ENCODE results near the gene GTF2A1. TPM values are rescaled to one million over a fixed set of nuclear protein-coding genes. Genes with fewer than 3 reads are reported as not detected.

GTF2A1 gene
- 35.0 and 49.4 TPM in 2 replicates for total RNA-seq (2022)
- Bru-seq, nascent RNA = percentile 80 among the genes with signal in this experiment
- percentile 95 among the genes with signal in this experiment for BruChase-seq, experiment 1, labeled RNA remaining after a 6-hour chase
- percentile 89 among the genes with signal in this experiment for BruChase-seq, experiment 2, labeled RNA remaining after a 2-hour chase
- long read RNA-seq, partial matches to known transcripts = 0 of 12 reads
- long read RNA-seq, other reads (novel, unspliced or antisense) = 12 of 12 reads

- DNase-seq (ENCODE audit: unreplicated experiment) = peak; percentile 94
- BruUV-seq (replicated peaks) = no TSS peak
- CTCF ChIA-PET = interaction anchor here (1.0 kb wide), 1 partner anchor 235 kb away, joined by 4 read pairs; no protein-coding TSS in a partner anchor
- Mint-ChIP-seq H3K9me3 (ENCODE audit: unreplicated experiment) (no peaks in the 10 kb centered on the region), H3K27me3 (ENCODE audit: insufficient read depth, unreplicated experiment) (no peaks in the 10 kb centered on the region), H3K4me3 (ENCODE audit: unreplicated experiment) (peak within 1 kb of the TSS; percentile 93), H3K36me3 (ENCODE audit: insufficient read depth, unreplicated experiment) (peaks cover 26% of the 10 kb centered on the region), H3K27ac (ENCODE audit: low read depth, unreplicated experiment) (peak within 1 kb of the TSS; percentile 99), H3K4me1 (ENCODE audit: insufficient read depth, unreplicated experiment) (peaks cover 6% of the 10 kb centered on the region)
- no peak for TF ChIP-seq CTCF (IDR thresholded peaks at IDR 0.05; ENCODE audit: unreplicated experiment)
- POLR2A ChIA-PET = interaction anchor here (0.6 to 2.1 kb wide), 20 partner anchors 10 to 313 kb away, joined by 3 to 9 read pairs (median 5); partner anchors contain the start of gene SEL1L
- intact Hi-C loops (cut with micrococcal nuclease) = loop anchor here (1.0 to 5.0 kb wide), 3 partner anchors 26 to 180 kb away; no protein-coding TSS in a partner anchor
Observed at GRCh38 chr14:81220830-81221578, at the start of gene GTF2A1. TSS of gene GTF2A1 (minus strand) at chr14:81220959. CDS start at chr14:81220518, 441 bp downstream.

DNA sequence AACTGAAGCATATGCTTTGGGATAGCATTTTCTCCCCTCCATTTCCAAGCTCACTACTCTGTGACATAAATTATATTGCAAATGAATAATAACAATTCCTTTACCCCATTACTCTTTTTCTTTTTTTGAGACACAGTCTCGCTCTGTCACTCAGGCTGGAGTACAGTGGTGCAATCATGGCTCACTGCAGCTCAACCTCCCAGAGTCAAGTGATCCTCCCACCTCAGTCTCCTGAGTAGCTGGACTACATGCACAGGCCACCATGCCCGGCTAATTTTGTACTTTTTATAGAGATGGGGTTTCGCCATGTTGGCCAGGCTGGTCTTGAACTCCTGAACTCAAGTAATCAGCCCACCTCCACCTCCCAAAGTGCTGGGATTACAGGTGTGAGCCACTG, 49.2 kb upstream of the GTF2A1 start:
- Mint-ChIP-seq H3K36me3 (ENCODE audit: insufficient read depth, unreplicated experiment) (peaks cover 26% of the 10 kb centered on the region), H3K27ac (ENCODE audit: low read depth, unreplicated experiment) (peak overlapping the region; percentile 16), H3K9me3 (ENCODE audit: unreplicated experiment) (no peaks in the 10 kb centered on the region), H3K4me1 (ENCODE audit: insufficient read depth, unreplicated experiment) (peaks cover 23% of the 10 kb centered on the region), H3K4me3 (ENCODE audit: unreplicated experiment) (no peak overlapping the region), H3K27me3 (ENCODE audit: insufficient read depth, unreplicated experiment) (no peaks in the 10 kb centered on the region)
- ChIA-PET CTCF (interaction anchor here (0.6 to 17.3 kb wide), 20 partner anchors 8 to 910 kb away, joined by 3 to 432 read pairs (median 8); no protein-coding TSS in a partner anchor), POLR2A (interaction anchor here (0.6 to 3.6 kb wide), 10 partner anchors 13 to 266 kb away, joined by 3 to 33 read pairs (median 4); partner anchors contain the start of genes GTF2A1 and STON2)
- BruUV-seq (replicated peaks) = no TSS peak
- intact Hi-C loops (cut with micrococcal nuclease) = loop anchor here (1.0 to 5.0 kb wide), 3 partner anchors 48 to 194 kb away; partner anchors contain the start of gene GTF2A1
- TF ChIP-seq CTCF (IDR thresholded peaks at IDR 0.05; ENCODE audit: unreplicated experiment) = no peak
- no peak for DNase-seq (ENCODE audit: unreplicated experiment)

DNA sequence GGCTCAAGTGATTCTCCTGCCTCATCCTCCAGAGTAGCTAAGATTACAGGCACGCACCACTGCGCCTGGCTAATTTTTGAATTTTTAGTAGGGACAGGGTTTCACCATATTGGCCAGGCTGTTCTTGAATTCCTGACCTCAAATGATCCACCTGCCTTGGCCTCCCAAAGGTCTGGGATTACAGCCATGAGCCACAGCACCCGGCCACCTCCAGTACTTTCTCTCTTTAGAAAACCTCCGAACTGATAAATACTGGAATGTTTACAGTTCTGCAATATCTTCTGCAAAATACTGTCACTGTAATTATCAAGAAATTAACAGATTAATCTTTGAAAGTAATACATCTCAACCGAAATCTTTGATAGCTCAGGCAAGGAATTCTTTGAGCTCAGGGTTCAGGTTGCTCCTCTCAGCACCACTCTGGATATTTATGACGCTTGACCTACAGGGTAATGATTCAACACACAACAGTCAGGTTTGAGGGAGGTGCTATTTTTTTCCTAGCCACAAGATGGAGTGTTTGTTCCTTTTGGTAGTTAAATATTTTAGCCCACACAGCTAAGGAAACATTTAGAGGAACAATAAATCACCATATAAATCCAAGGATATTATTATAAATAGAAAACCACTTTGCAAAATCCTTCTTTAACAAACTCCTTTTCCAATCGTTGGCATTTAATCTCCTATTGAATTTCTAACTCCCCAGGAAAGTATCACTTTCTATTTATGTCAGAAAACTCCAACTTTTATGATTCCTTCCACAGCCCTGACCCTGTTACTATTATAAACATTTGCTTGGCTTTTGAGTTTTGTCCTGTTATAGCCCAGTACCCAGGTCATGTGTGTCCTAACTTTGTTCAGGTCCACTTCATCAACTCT, 48.6 kb upstream of the GTF2A1 start:
- TF ChIP-seq CTCF (IDR thresholded peaks at IDR 0.05; ENCODE audit: unreplicated experiment) = peak; percentile 76
- ChIA-PET POLR2A (interaction anchor here (0.6 to 3.6 kb wide), 10 partner anchors 13 to 267 kb away, joined by 3 to 33 read pairs (median 4); partner anchors contain the start of genes GTF2A1 and STON2), CTCF (interaction anchor here (0.5 to 17.3 kb wide), 31 partner anchors 9 to 909 kb away, joined by 3 to 432 read pairs (median 5); no protein-coding TSS in a partner anchor)
- no TSS peak for BruUV-seq (replicated peaks)
- Mint-ChIP-seq H3K36me3 (ENCODE audit: insufficient read depth, unreplicated experiment) (peaks cover 31% of the 10 kb centered on the region), H3K27me3 (ENCODE audit: insufficient read depth, unreplicated experiment) (no peaks in the 10 kb centered on the region), H3K27ac (ENCODE audit: low read depth, unreplicated experiment) (peak overlapping the region; percentile 16), H3K4me3 (ENCODE audit: unreplicated experiment) (no peak overlapping the region), H3K9me3 (ENCODE audit: unreplicated experiment) (no peaks in the 10 kb centered on the region), H3K4me1 (ENCODE audit: insufficient read depth, unreplicated experiment) (peaks cover 20% of the 10 kb centered on the region)
- DNase-seq (ENCODE audit: unreplicated experiment) = peak; percentile 76
- intact Hi-C loops (cut with micrococcal nuclease) = loop anchor here (1.0 to 5.0 kb wide), 3 partner anchors 47 to 195 kb away; partner anchors contain the start of gene GTF2A1
